H1 (cell line): ENCODE data around the gene KRT7. TPM values are rescaled to one million over a fixed set of nuclear protein-coding genes. Genes with fewer than 3 reads are reported as not detected.

Source experiments
- GTF2F1 ChIP-seq: IDR thresholded peaks from 2 replicates; pipeline ENCODE4 v1.6.1; 2012; ENCODE audit warnings: low read depth, low read length, improper control_type of control experiment, borderline replicate concordance
- NANOG ChIP-seq: IDR thresholded peaks from 2 replicates; pipeline ENCODE4 v1.6.1; 2011; ENCODE audit warnings: low read length, low read depth, mild to moderate bottlenecking, inconsistent platforms; ENCODE audit not compliant: insufficient read depth, poor library complexity, severe bottlenecking
- PHF8 ChIP-seq: fragments of 200-600 bp; sonication (generic); conservative IDR thresholded peaks from 2 replicates; pipeline ENCODE4 v1.7.1; 2012; ENCODE audit warnings: low read depth, mild to moderate bottlenecking, inconsistent platforms, low read length, moderate library complexity
- RBBP5 ChIP-seq: IDR thresholded peaks from 2 replicates; pipeline ENCODE4 v1.7.1; 2012; ENCODE audit warnings: low read depth, mild to moderate bottlenecking, inconsistent platforms, low read length, moderate library complexity, borderline replicate concordance
- TAF7 ChIP-seq: optimal IDR thresholded peaks from 2 replicates; pipeline ENCODE3; 2011; ENCODE audit warnings: low read depth, mild to moderate bottlenecking, inconsistent platforms, low read length, moderate library complexity, borderline replicate concordance
- polyA plus RNA-seq, 7 experiments: library from polyadenylated mRNA; depleted of rRNA in 3 of 7; stranded (reverse) in 5 of 7; unstranded in 2 of 7; fragments of >200 nt in 5 of 7; fragments of 200-250 nt in 2 of 7; gene quantifications; 1 replicate in 5 of 7; 2 replicates in 1 of 7; 4 replicates in 1 of 7; pipeline versions ENCODE4 v1.2.1 to v1.2.3, GENCODE V29; 2011 to 2013; ENCODE audit warnings: missing spikeins in 2 of 7, mixed read lengths in 2 of 7
- total RNA-seq: library from RNA; stranded (reverse); fragmentation: NEBNext Ultra II Directional; extraction: Animal tissue kit (Norgen Biotek cat#: 25700); gene quantifications from 2 replicates; pipeline ENCODE4 v1.2.1, GENCODE V29; 2021

Gene KRT7
- total and polyA plus RNA-seq, 2 of the 8 experiments (the other 6 are each of a cell fraction or from before 2014, with no cell fraction given): 13.2 to 19.0 TPM

- TF ChIP-seq GTF2F1 (no peak), NANOG (no peak), TAF7 (no peak), PHF8 (no peak), RBBP5 (no peak)
Observed at GRCh38 chr12:52211716-52212585, 21.1 kb upstream of the KRT7 start (continued).
